ENCODE results near the gene LAMTOR1.

LAMTOR1 gene

DNA sequence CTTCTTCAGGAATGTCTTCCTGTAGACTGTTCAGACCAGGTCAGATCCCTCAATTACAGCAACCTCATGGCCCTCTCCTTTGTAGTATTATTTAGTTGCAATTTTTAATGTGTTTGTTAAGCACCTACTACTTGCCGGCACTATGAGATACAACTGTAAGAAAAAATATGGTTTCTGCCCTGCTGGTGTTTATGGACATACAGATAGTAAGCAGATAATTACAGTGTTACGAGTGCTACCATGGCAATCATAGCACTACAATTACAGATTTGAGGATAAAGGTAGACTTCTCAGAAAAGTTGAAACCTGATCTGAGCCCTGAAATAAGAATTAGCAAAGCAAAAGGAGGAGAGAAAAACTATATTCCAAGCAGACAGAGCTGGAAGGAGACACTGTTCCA is 19.7 kb downstream of the LAMTOR1 start:
- TF ChIP-seq TAF1 (IDR thresholded peaks at IDR 0.05; ENCODE audit: low read depth) (no peak), NFIC (IDR thresholded peaks at IDR 0.05) (no peak), CREB1 (IDR thresholded peaks at IDR 0.05; ENCODE audit: low read depth) (no peak), CEBPB (IDR thresholded peaks at IDR 0.05) (no peak), TCF12 (IDR thresholded peaks at IDR 0.05; ENCODE audit: low read depth) (no peak), FOXM1 (IDR thresholded peaks at IDR 0.05; ENCODE audit: borderline replicate concordance, low read depth) (no peak), EP300 (IDR thresholded peaks at IDR 0.05; ENCODE audit: borderline replicate concordance) (no peak), ZBTB7A (IDR thresholded peaks at IDR 0.05; ENCODE audit: low read depth) (no peak)

DNA sequence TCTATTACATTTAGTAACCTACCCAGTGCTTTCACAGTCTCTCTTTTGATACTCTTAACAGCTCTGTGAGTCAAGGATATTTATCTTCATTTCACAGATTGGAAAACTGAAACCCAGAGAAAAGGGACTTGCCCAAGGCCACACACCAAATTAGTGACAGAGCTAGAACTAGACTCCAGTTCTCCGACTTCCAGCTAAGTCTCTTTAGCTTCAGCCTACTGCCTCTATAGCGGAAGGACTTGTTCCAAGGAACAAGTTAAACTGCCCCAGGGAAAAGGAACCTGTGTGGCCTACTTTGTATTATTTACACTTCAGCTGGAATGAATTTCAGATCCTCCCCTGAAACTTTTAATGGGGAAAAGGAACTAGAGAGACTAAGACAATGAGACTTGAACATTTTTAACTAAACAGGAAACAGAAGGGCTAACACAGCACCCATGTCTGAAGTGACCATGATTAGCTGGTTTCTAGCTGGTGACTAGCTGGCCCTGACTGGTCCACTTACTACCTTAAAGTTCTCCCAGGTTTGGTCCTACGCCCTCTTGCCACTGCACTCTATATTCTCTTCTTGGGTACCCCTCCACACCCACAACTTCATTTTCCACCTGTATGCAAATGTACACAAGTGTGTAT is 21.2 kb downstream of the LAMTOR1 start:
- TF ChIP-seq EP300 (IDR thresholded peaks at IDR 0.05; ENCODE audit: borderline replicate concordance) (no peak), CEBPB (IDR thresholded peaks at IDR 0.05) (no peak), RAD21 (IDR thresholded peaks at IDR 0.05; ENCODE audit: low read depth) (no peak), TCF12 (IDR thresholded peaks at IDR 0.05; ENCODE audit: low read depth) (no peak), USF1 (IDR thresholded peaks at IDR 0.05) (no peak), EGR1 (IDR thresholded peaks at IDR 0.05) (no peak), NFIC (IDR thresholded peaks at IDR 0.05) (no peak), TAF1 (IDR thresholded peaks at IDR 0.05; ENCODE audit: low read depth) (no peak), CREB1 (IDR thresholded peaks at IDR 0.05; ENCODE audit: low read depth) (no peak), FOXM1 (IDR thresholded peaks at IDR 0.05; ENCODE audit: borderline replicate concordance, low read depth) (no peak), TEAD4 (IDR thresholded peaks at IDR 0.05) (no peak), MAX (IDR thresholded peaks at IDR 0.05) (no peak), ZBTB7A (IDR thresholded peaks at IDR 0.05; ENCODE audit: low read depth) (no peak), REST (IDR thresholded peaks at IDR 0.05; ENCODE audit: low read depth) (no peak), YY1 (IDR thresholded peaks at IDR 0.05; ENCODE audit: low read depth) (no peak)

DNA sequence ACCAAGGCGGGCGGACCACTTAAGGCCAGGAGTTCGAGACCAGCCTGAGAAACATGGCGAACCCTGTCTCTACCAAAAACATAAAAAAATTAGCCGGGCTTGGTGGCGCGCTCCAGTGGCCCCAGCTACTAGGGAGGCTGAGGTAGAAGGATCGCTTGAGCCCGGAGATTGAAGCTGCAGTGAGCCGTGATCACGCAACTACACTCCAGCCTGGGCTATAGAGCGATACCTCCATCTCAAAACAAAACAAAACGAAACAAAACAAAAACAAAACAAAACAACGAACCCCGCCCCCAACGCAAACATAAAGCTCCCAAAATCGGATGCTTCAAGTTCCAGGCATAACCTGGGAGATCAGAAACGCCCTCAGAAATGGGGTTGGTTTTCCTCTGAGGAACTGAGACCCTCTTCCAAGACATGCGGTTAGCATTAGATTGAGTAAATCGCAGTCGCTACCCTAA is 21.9 kb downstream of the LAMTOR1 start:
- no peak for TF ChIP-seq FOXM1 (IDR thresholded peaks at IDR 0.05; ENCODE audit: borderline replicate concordance, low read depth)
- TF ChIP-seq TCF12 (IDR thresholded peaks at IDR 0.05; ENCODE audit: low read depth), result no peak
- no peak for TF ChIP-seq NFIC (IDR thresholded peaks at IDR 0.05)
- TF ChIP-seq YY1 (IDR thresholded peaks at IDR 0.05; ENCODE audit: low read depth), result no peak
- no peak for TF ChIP-seq TAF1 (IDR thresholded peaks at IDR 0.05; ENCODE audit: low read depth)
- no peak for TF ChIP-seq EGR1 (IDR thresholded peaks at IDR 0.05)
- no peak for TF ChIP-seq EP300 (IDR thresholded peaks at IDR 0.05; ENCODE audit: borderline replicate concordance)
- no peak for TF ChIP-seq REST (IDR thresholded peaks at IDR 0.05; ENCODE audit: low read depth)
- TF ChIP-seq CEBPB (IDR thresholded peaks at IDR 0.05), result no peak
- no peak for TF ChIP-seq TEAD4 (IDR thresholded peaks at IDR 0.05)
- no peak for TF ChIP-seq CREB1 (IDR thresholded peaks at IDR 0.05; ENCODE audit: low read depth)
- TF ChIP-seq USF1 (IDR thresholded peaks at IDR 0.05), result no peak

DNA sequence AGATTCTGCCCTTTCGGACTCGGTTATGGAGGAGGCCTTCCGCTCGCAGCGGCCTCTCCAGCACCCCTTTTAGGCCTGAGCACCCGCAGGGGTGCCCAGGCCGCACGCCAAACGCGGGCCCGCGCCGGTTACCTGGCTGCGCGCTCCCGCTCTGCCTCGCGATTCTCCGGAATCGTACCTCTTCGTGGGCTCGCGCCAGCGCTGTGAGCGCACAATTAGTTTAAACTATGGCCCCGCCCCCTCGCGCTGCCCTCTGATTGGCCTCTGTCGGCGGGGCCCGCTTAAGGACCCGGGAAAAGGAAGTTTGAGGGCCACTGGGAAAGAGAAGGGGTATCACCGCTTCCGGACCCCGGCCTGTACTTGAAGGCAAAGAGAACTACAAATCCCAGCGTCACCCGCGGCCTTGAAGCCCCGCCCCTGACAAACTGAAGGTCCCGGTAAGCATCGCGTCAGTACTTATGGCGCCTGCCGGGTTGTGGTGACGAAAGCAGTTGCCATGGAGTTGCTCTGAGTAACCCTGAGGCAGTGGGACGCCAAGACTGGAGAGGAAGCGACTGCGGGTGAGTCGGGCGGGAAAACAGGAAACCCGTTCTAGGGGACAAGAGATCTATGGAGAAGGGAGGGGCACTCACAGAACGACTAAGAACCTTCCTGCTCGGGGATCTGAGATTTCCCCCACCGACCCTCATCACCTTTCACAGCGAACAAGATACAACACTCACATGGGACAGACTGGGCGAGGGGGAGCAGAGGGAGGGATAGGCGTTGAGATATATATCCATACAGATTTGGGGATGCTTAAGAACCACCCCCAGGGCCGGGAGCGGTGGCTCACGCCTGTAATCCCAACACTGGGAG is 22.5 kb downstream of the LAMTOR1 start, which contains the start of the genes LRRC51 and NUMA1:
TSS of gene LRRC51 (plus strand) at position 525 of the 858 bp plus-strand sequence. CDS start 8,234 bp downstream, outside the sequence.
TSS of gene NUMA1 (minus strand) at position 217 of the 858 bp plus-strand sequence. CDS start 44,599 bp downstream, outside the sequence.
- 0 out of 2 replicates have a peak, but pooled peaks have one; percentile 3 for TF ChIP-seq NFIC (IDR thresholded peaks at IDR 0.05)
- TF ChIP-seq EP300 (IDR thresholded peaks at IDR 0.05; ENCODE audit: borderline replicate concordance), result no peak
- peak; percentile 72; the same call in 1 of the 2 replicates for TF ChIP-seq TAF1 (IDR thresholded peaks at IDR 0.05; ENCODE audit: low read depth)
- TF ChIP-seq EGR1 (IDR thresholded peaks at IDR 0.05), result no peak
- TF ChIP-seq CREB1 (IDR thresholded peaks at IDR 0.05; ENCODE audit: low read depth), result peak; percentile 96
- peak; percentile 88 for TF ChIP-seq YY1 (IDR thresholded peaks at IDR 0.05; ENCODE audit: low read depth)
- TF ChIP-seq ZBTB7A (IDR thresholded peaks at IDR 0.05; ENCODE audit: low read depth), result peak; percentile 85; the same call in 1 of the 2 replicates
- TF ChIP-seq TEAD4 (IDR thresholded peaks at IDR 0.05), result no peak
- TF ChIP-seq CEBPB (IDR thresholded peaks at IDR 0.05), result 0 out of 2 replicates have a peak, but pooled peaks have one; percentile 6
- peak; percentile 54 for TF ChIP-seq MAX (IDR thresholded peaks at IDR 0.05)
- no peak for TF ChIP-seq REST (IDR thresholded peaks at IDR 0.05; ENCODE audit: low read depth)
- peak; percentile 55; the same call in 1 of the 2 replicates for TF ChIP-seq TCF12 (IDR thresholded peaks at IDR 0.05; ENCODE audit: low read depth)
- peak; percentile 78; the same call in 1 of the 2 replicates for TF ChIP-seq FOXM1 (IDR thresholded peaks at IDR 0.05; ENCODE audit: borderline replicate concordance, low read depth)
- no peak; the same call in 1 of the 2 replicates for TF ChIP-seq RAD21 (IDR thresholded peaks at IDR 0.05; ENCODE audit: low read depth)
- TF ChIP-seq USF1 (IDR thresholded peaks at IDR 0.05), result no peak
